GM21515 (cell line): Measurements from ENCODE around the gene TNXB.
"Not testable (repeated sequence)": the region's sequence is repeated elsewhere in the genome, so short reads cannot be mapped to it uniquely, and the experiment has no call there.

Experiments used
- ATAC-seq: cut with Tn5 transposase; IDR thresholded peaks from one replicate; pipeline ENCODE4 v1.9.1; 2021; ENCODE audit not compliant: unreplicated experiment

The TNXB gene

GRCh38 chr6:32005991-32006529 is 103.1 kb downstream of the TNXB start:
- not testable (repeated sequence) for ATAC-seq

GRCh38 chr6:32005538-32005880 is 103.6 kb downstream of the TNXB start:
- ATAC-seq, result not testable (repeated sequence)

- not testable (repeated sequence) for ATAC-seq
These were observed 104.1 kb downstream of the TNXB start for GRCh38 chr6:32004864-32005537.

- ATAC-seq, result not testable (repeated sequence)
These were observed 104.7 kb downstream of the TNXB start for GRCh38 chr6:32004393-32004792.

- not testable (repeated sequence) for ATAC-seq
These were observed 105.8 kb downstream of the TNXB start for GRCh38 chr6:32003301-32003700.

GRCh38 chr6:32002546-32003268 is 106.4 kb downstream of the TNXB start:
- not testable (repeated sequence) for ATAC-seq

- ATAC-seq, result not testable (repeated sequence)
These were observed 112.8 kb downstream of the TNXB start for GRCh38 chr6:31996385-31996784.

GRCh38 chr6:31994421-31994820 is 114.7 kb downstream of the TNXB start:
- ATAC-seq, result not testable (repeated sequence)
